ENCODE results near the gene PVALEF.

GRCh38 chr17:81191646-81192045, 26.3 kb downstream of the PVALEF start:
- TF ChIP-seq CHD1 (IDR thresholded peaks at IDR 0.05; ENCODE audit: low read depth, low read length) (no peak), EGR1 (IDR thresholded peaks at IDR 0.05; ENCODE audit: borderline replicate concordance, low read depth, low read length) (no peak), POLR2A (IDR thresholded peaks at IDR 0.05; ENCODE audit: control extremely low read depth in 1 of 2, low read depth in 2 of 2, low read length in 2 of 2) (no peak), CTCF (IDR thresholded peaks at IDR 0.05; ENCODE audit: control extremely low read depth in 1 of 3, insufficient read depth in 1 of 3, low read depth in 1 of 3, low read length in 3 of 3) (no peak), EZH2 (IDR thresholded peaks at IDR 0.05; ENCODE audit: low read depth, low read length, severe bottlenecking) (no peak)
